Measurements from ENCODE around the gene PMIS2. TPM values are rescaled to one million over a fixed set of nuclear protein-coding genes. Genes with fewer than 3 reads are reported as not detected.

Gene PMIS2
- polyA plus RNA-seq, 3 donors: not detected

DNA sequence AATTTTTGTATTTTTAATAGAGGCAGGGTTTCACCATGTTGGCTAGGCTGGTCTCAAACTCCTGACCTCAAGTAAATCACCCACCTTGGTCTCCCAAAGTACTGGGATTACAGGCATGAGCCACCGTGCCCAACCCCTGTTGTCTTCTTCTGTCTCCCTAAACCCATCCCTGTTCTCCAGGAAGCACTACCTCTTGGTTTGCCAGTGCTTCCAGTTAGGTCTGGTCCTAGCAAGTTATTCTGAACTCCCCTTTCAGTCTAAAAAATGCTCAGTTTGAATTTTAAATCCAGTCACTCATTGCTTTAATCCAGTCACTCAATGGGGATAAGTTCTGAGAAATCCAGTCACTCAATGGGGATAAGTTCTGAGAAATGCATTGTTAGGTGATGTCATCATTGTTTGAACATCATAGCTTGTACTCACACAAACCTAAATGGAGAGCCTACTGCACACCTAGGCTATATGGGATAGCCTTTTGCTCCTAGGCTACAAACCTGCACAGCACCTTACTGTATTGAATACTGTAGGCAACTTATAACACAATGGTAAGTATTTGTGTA, 14.5 kb upstream of the PMIS2 start:
- Mint-ChIP-seq H3K9me3 (peaks cover 8 to 24% (median 21%) of the 10 kb centered on the region in 7 donors), H3K36me3 (no peaks in the 10 kb centered on the region), H3K27ac (no peak overlapping the region), H3K27me3 (ENCODE audit: low read depth in 3 of 3) (peaks cover 2 to 16% (median 12%) of the 10 kb centered on the region in 3 donors), H3K4me1 (no peaks in the 10 kb centered on the region), H3K4me3 (peak overlapping the region in 1 of 2 donors; percentile 31)
- intact Hi-C loops (cut with micrococcal nuclease): no loop called here
- H4K20me1 ChIP-seq (ENCODE audit: insufficient read depth, low read length): no peaks in the 10 kb centered on the region
- H3K4me3 ChIP-seq (replicated peaks in 1 of 3; ENCODE audit: low read depth in 2 of 3, low read length in 3 of 3): no peak overlapping the region
- H3K36me3 ChIP-seq (replicated peaks in 1 of 2; ENCODE audit: control insufficient read depth in 1 of 2, insufficient read depth in 2 of 2, low read length in 2 of 2): no peaks in the 10 kb centered on the region
- H3K27me3 ChIP-seq (ENCODE audit: control insufficient read depth in 2 of 2, insufficient read depth in 2 of 2, low read length in 2 of 2): no peaks in the 10 kb centered on the region
- 86% methylated on average over 1 of the region's 1 CpG for WGBS (ENCODE audit: insufficient coverage)
- TF ChIP-seq, protein P1, sequence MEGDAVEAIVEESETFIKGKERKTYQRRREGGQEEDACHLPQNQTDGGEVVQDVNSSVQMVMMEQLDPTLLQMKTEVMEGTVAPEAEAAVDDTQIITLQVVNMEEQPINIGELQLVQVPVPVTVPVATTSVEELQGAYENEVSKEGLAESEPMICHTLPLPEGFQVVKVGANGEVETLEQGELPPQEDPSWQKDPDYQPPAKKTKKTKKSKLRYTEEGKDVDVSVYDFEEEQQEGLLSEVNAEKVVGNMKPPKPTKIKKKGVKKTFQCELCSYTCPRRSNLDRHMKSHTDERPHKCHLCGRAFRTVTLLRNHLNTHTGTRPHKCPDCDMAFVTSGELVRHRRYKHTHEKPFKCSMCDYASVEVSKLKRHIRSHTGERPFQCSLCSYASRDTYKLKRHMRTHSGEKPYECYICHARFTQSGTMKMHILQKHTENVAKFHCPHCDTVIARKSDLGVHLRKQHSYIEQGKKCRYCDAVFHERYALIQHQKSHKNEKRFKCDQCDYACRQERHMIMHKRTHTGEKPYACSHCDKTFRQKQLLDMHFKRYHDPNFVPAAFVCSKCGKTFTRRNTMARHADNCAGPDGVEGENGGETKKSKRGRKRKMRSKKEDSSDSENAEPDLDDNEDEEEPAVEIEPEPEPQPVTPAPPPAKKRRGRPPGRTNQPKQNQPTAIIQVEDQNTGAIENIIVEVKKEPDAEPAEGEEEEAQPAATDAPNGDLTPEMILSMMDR (IDR thresholded peaks at IDR 0.05): no peak
- H3K27ac ChIP-seq (ENCODE audit: low read depth in 1 of 2, low read length in 2 of 2): no peak overlapping the region
- no peak overlapping the region for H3K9ac ChIP-seq (ENCODE audit: insufficient read depth, low read length, poor library complexity, severe bottlenecking)
- H2AFZ ChIP-seq (ENCODE audit: insufficient read depth, low read depth, low read length, poor library complexity, severe bottlenecking): no peak overlapping the region
- no peak overlapping the region for H3K4me2 ChIP-seq (replicated peaks; ENCODE audit: extremely low read depth, low read length, poor library complexity, severe bottlenecking)
- no peaks in the 10 kb centered on the region for H3K4me1 ChIP-seq (ENCODE audit: control insufficient read depth in 1 of 2, insufficient read depth in 2 of 2, low read length in 2 of 2)
- peaks cover 11 to 16% of the 10 kb centered on the region in 2 donors for H3K9me3 ChIP-seq (replicated peaks in 1 of 2; ENCODE audit: control insufficient read depth in 1 of 2, insufficient read depth in 1 of 2, low read length in 2 of 2)
- DNase-seq: no peak
- no peaks in the 10 kb centered on the region for H3K79me2 ChIP-seq (ENCODE audit: insufficient read depth, low read length)

DNA sequence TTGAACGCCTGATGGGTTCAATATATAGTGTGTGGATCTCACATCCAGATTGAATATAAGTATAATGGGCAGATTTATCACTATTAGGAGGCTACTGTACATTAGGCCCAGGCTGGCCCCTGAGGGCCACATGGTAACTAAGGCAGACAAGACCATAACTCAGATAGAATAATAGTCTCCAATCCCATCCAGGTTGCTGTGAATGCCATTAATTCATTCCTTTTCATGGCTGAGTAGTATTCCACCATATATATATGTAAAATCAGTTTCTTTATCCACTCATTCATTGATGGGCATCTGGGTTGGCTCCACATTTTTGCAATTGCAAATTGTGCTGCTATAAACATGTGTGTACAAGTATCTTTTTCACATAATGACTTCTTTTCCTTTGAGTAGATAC, 8.1 kb upstream of the PMIS2 start:
- TF ChIP-seq, protein P1 (IDR thresholded peaks at IDR 0.05): no peak
- DNase-seq: no peak
- WGBS (ENCODE audit: insufficient coverage): no CpG with 5 or more reads among the region's 1 CpG
- Histone ChIP-seq H3K4me3 (replicated peaks in 1 of 3; ENCODE audit: low read depth in 2 of 3, low read length in 3 of 3) (no peak overlapping the region), H4K20me1 (ENCODE audit: insufficient read depth, low read length) (no peaks in the 10 kb centered on the region), H3K27ac (ENCODE audit: low read depth in 1 of 2, low read length in 2 of 2) (no peak overlapping the region), H3K4me2 (replicated peaks; ENCODE audit: extremely low read depth, low read length, poor library complexity, severe bottlenecking) (no peak overlapping the region), H3K36me3 (replicated peaks in 1 of 2; ENCODE audit: control insufficient read depth in 1 of 2, insufficient read depth in 2 of 2, low read length in 2 of 2) (no peaks in the 10 kb centered on the region), H3K9me3 (replicated peaks in 1 of 2; ENCODE audit: control insufficient read depth in 1 of 2, insufficient read depth in 1 of 2, low read length in 2 of 2) (peaks cover 26 to 27% of the 10 kb centered on the region in 2 donors), H3K9ac (ENCODE audit: insufficient read depth, low read length, poor library complexity, severe bottlenecking) (no peak overlapping the region), H3K4me1 (ENCODE audit: control insufficient read depth in 1 of 2, insufficient read depth in 2 of 2, low read length in 2 of 2) (no peaks in the 10 kb centered on the region), H3K79me2 (ENCODE audit: insufficient read depth, low read length) (no peaks in the 10 kb centered on the region), H2AFZ (ENCODE audit: insufficient read depth, low read depth, low read length, poor library complexity, severe bottlenecking) (no peak overlapping the region), H3K27me3 (ENCODE audit: control insufficient read depth in 2 of 2, insufficient read depth in 2 of 2, low read length in 2 of 2) (no peaks in the 10 kb centered on the region)
- no peaks in the 10 kb centered on the region for H3K4me1 Mint-ChIP-seq
- H3K27me3 Mint-ChIP-seq (ENCODE audit: low read depth in 3 of 3): peaks cover 4 to 13% (median 6%) of the 10 kb centered on the region in 3 donors
- intact Hi-C loops (cut with micrococcal nuclease): no loop called here
- H3K36me3 Mint-ChIP-seq: no peaks in the 10 kb centered on the region
- no peak overlapping the region for H3K27ac Mint-ChIP-seq
- peaks cover 20 to 40% (median 37%) of the 10 kb centered on the region in 7 donors for H3K9me3 Mint-ChIP-seq
- no peak overlapping the region for H3K4me3 Mint-ChIP-seq

Measured in CD14-positive monocyte (primary cell).